ENCODE data around the gene ARG2. TPM values are rescaled to one million over a fixed set of nuclear protein-coding genes. Genes with fewer than 3 reads are reported as not detected.

ARG2 gene
- total RNA-seq, 1 experiment from 2014 or later: 8.6 TPM

- no peaks in the 10 kb centered on the region for H3K9me3 ChIP-seq (ENCODE audit: insufficient read depth, low read depth)
- BruUV-seq (replicated peaks): no TSS peak
- H3K36me3 ChIP-seq (ENCODE audit: low read depth): no peaks in the 10 kb centered on the region
- no peak overlapping the region for H3K4me3 ChIP-seq
- no peaks in the 10 kb centered on the region for H3K9me2 ChIP-seq (ENCODE audit: insufficient read depth)
- no peaks in the 10 kb centered on the region for H4K20me1 ChIP-seq (ENCODE audit: insufficient read depth)
- no peaks in the 10 kb centered on the region for H3K27me3 ChIP-seq (ENCODE audit: insufficient read depth, low read depth)
- ChIA-PET CTCF (no interaction called here), POLR2A (ENCODE audit: unreplicated experiment) (no interaction called here)
- no peaks in the 10 kb centered on the region for H3K4me1 ChIP-seq (replicated peaks; ENCODE audit: insufficient read depth)
- no peak for DNase-seq
- H3F3A ChIP-seq (ENCODE audit: insufficient read depth, low read depth): no peaks in the 10 kb centered on the region
- intact Hi-C loops (cut with micrococcal nuclease; ENCODE audit: unreplicated experiment): no loop called here
- no peak overlapping the region for H3K27ac ChIP-seq
- no peak overlapping the region for H3K4me2 ChIP-seq
- H3K79me2 ChIP-seq (ENCODE audit: low read depth): no peaks in the 10 kb centered on the region
- TF ChIP-seq EZH2 (IDR thresholded peaks at IDR 0.05; ENCODE audit: low read depth) (no peak), CTCF (conservative IDR thresholded peaks at IDR 0.05) (no peak)
- no peak overlapping the region for H2AFZ ChIP-seq
These were observed 43.3 kb upstream of the ARG2 start for GRCh38 chr14:67576216-67576955.

GRCh38 chr14:67577181-67577808 is 42.4 kb upstream of the ARG2 start:
- Histone ChIP-seq H3K27me3 (ENCODE audit: insufficient read depth, low read depth) (no peaks in the 10 kb centered on the region), H3K4me2 (no peak overlapping the region), H3K36me3 (ENCODE audit: low read depth) (no peaks in the 10 kb centered on the region), H4K20me1 (ENCODE audit: insufficient read depth) (no peaks in the 10 kb centered on the region), H3F3A (ENCODE audit: insufficient read depth, low read depth) (no peaks in the 10 kb centered on the region), H3K9me3 (ENCODE audit: insufficient read depth, low read depth) (no peaks in the 10 kb centered on the region), H3K27ac (no peak overlapping the region), H2AFZ (no peak overlapping the region), H3K4me3 (no peak overlapping the region), H3K79me2 (ENCODE audit: low read depth) (no peaks in the 10 kb centered on the region), H3K9me2 (ENCODE audit: insufficient read depth) (no peaks in the 10 kb centered on the region), H3K4me1 (replicated peaks; ENCODE audit: insufficient read depth) (no peaks in the 10 kb centered on the region)
- ChIA-PET CTCF (no interaction called here), POLR2A (ENCODE audit: unreplicated experiment) (no interaction called here)
- TF ChIP-seq CTCF (conservative IDR thresholded peaks at IDR 0.05) (no peak), EZH2 (IDR thresholded peaks at IDR 0.05; ENCODE audit: low read depth) (no peak)
- no TSS peak for BruUV-seq (replicated peaks)
- intact Hi-C loops (cut with micrococcal nuclease; ENCODE audit: unreplicated experiment): no loop called here
- no peak for DNase-seq

- Histone ChIP-seq H3K27ac (no peak overlapping the region), H3K79me2 (ENCODE audit: low read depth) (no peaks in the 10 kb centered on the region), H4K20me1 (ENCODE audit: insufficient read depth) (no peaks in the 10 kb centered on the region), H3F3A (ENCODE audit: insufficient read depth, low read depth) (no peaks in the 10 kb centered on the region), H3K27me3 (ENCODE audit: insufficient read depth, low read depth) (no peaks in the 10 kb centered on the region), H3K4me3 (no peak overlapping the region), H3K4me1 (replicated peaks; ENCODE audit: insufficient read depth) (no peaks in the 10 kb centered on the region), H3K9me3 (ENCODE audit: insufficient read depth, low read depth) (no peaks in the 10 kb centered on the region), H3K9me2 (ENCODE audit: insufficient read depth) (no peaks in the 10 kb centered on the region), H3K4me2 (no peak overlapping the region), H3K36me3 (ENCODE audit: low read depth) (no peaks in the 10 kb centered on the region), H2AFZ (no peak overlapping the region)
- no peak for DNase-seq
- ChIA-PET POLR2A (ENCODE audit: unreplicated experiment) (no interaction called here), CTCF (no interaction called here)
- intact Hi-C loops (cut with micrococcal nuclease; ENCODE audit: unreplicated experiment): no loop called here
- TF ChIP-seq EZH2 (IDR thresholded peaks at IDR 0.05; ENCODE audit: low read depth): no peak
- no peak for TF ChIP-seq CTCF (conservative IDR thresholded peaks at IDR 0.05)
- BruUV-seq (replicated peaks): no TSS peak
These were observed 41.6 kb upstream of the ARG2 start for GRCh38 chr14:67577909-67578749.
